Heart left ventricle (tissue), 13 donors: ENCODE data around the gene CKS1B.

ENCODE experiments used
- POLR2A ChIP-seq, 2 donors: fragments of 450-650 bp; IDR thresholded peaks; one replicate each; pipeline ENCODE4 v1.6.1; 2017; ENCODE audit warnings: antibody characterized with exemption in 2 of 2, mild to moderate bottlenecking in 2 of 2, moderate library complexity in 2 of 2
- TF ChIP-seq, protein P1 (sequence below), 12 donors: fragments of 200-600 bp; sonication (generic) in 4 of 12; IDR thresholded peaks; one replicate each; pipeline versions ENCODE4 v1.5.0 to v1.8.0; 2018 to 2022; ENCODE audit warnings: antibody characterized with exemption in 12 of 12, mild to moderate bottlenecking in 5 of 12
- donor health status: ischemic (EF 13 %, LVEDD 7.1; RV severe dilation, severe dysfunction).
- donor health status: DM: no; HTN: yes; CAD: no.
- donor health status: DM: no; HTN: no; CAD: no.
- donor health status: ischemic (EF 25% LVEDD 6.9; RV normal size, moderate dysfunction).
- donor health status: ischemic (EF 25% LVEDD 5.7; RV mildly dilated, moderate dysfunction).
- donor health status: ischemic (EF 35%, LVEDD 5.7; RV mildly dilated, moderate dysfunction).
- donor health status: nonischemic (EF 11% LVEDD 7.7; RV severe dilation, severe dysfunction).
- donor health status: DM: yes; HTN: yes; CAD: no.
- donor health status: PGD.
- donor health status: ischemic (EF 29% LVEDD 5.4; RV normal size, mild dysfunction).
- donor health status: nonischemic (EF 23%, LVEDD 6.1; RV moderate dilation, normal function).

DNA sequence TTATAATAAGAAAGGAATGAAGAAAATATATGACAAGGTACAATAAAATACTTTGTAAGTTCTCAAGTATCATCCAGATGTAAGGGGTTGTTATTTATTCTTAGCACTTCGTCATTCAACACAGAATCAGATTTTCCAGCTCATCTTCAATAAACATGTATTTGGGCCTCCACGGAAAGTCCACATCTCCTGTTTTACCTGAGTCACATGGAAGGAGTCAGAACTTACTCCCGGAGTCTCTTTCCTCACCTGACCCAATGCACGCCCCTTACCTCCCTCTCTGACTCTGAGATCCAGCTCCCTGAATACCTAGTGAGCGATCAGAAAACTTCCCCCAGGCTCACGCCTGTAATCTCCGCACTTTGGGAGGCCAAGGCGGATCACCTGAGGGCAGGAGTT is 36.5 kb upstream of the CKS1B start:
- no peak for TF ChIP-seq POLR2A (IDR thresholded peaks at IDR 0.05)
- TF ChIP-seq, protein P1, sequence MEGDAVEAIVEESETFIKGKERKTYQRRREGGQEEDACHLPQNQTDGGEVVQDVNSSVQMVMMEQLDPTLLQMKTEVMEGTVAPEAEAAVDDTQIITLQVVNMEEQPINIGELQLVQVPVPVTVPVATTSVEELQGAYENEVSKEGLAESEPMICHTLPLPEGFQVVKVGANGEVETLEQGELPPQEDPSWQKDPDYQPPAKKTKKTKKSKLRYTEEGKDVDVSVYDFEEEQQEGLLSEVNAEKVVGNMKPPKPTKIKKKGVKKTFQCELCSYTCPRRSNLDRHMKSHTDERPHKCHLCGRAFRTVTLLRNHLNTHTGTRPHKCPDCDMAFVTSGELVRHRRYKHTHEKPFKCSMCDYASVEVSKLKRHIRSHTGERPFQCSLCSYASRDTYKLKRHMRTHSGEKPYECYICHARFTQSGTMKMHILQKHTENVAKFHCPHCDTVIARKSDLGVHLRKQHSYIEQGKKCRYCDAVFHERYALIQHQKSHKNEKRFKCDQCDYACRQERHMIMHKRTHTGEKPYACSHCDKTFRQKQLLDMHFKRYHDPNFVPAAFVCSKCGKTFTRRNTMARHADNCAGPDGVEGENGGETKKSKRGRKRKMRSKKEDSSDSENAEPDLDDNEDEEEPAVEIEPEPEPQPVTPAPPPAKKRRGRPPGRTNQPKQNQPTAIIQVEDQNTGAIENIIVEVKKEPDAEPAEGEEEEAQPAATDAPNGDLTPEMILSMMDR (IDR thresholded peaks at IDR 0.05), result no peak
